Right hindlimb (tissue), 1 donor: ENCODE measurements around the gene MFNG.

Experiments
- DNase-seq: peaks from one replicate; pipeline ENCODE4 v3.0.0-alpha.2; 2018

The MFNG gene

GRCh38 chr22:37492428-37493344 lies 6.5 kb upstream of the MFNG start:
- no peak for DNase-seq

DNA sequence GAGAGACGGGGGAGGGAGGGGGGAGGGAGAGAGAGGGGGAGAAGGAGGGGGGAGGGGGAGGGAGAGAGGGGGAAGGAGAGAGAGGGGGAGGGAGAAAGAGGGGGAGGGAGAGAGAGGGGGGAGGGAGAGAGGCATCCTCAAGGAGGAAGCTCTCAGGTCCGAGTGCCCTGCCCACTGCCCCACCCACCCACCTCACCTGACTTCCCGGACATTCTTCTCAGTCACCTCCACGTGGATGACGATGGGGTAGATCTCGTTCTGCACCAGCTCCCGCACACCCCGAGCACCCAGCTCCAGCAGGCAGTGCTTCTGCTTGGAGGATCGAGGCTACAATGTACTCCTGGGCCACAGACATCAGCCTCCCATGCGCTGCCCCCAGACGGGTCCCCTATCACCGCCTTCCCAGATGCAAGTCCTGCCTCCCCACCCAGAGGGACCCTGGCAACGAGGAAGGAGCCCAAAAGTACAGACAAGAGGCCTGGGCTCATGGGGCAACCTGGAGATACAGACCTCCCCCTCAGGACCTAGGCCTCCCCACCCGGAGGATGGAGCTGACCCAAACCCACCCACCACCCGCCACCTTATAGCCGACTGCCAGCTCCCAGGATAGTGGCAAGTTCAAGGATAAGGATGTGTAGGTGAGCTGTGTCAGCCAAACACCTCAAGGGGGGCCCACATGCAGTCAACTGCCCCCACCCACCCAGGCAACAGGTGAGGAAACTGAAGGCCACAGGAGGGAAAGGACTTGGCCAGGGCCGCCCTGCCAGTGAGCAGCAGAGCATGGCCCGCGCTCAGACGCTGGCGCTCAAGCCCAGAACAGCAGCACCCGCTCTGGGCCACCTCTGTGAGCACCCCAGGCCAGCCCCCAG lies 5.6 kb upstream of the MFNG start:
- no peak for DNase-seq

GRCh38 chr22:37491106-37491505 lies 4.9 kb upstream of the MFNG start:
- no peak for DNase-seq

DNA sequence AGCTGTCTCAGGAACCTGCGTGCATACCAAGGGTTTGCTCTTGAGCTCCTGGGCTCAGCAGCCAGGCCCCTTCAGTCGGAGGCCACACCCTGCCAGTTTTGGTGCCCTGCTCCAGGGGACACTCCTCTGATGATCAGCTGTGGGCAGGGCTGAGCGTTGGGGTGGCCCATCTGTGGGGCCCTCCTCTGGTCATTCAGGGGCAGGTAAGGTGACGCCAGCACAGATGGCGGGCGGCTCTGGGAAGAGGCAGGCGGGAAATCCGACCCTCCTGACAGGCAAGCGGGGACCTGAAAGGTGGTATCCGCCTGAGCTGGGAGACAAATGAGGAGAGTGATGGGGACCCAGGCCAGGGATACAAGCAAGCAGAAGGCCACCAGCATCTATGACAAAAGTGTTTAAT lies 3.8 kb upstream of the MFNG start:
- DNase-seq = no peak

DNA sequence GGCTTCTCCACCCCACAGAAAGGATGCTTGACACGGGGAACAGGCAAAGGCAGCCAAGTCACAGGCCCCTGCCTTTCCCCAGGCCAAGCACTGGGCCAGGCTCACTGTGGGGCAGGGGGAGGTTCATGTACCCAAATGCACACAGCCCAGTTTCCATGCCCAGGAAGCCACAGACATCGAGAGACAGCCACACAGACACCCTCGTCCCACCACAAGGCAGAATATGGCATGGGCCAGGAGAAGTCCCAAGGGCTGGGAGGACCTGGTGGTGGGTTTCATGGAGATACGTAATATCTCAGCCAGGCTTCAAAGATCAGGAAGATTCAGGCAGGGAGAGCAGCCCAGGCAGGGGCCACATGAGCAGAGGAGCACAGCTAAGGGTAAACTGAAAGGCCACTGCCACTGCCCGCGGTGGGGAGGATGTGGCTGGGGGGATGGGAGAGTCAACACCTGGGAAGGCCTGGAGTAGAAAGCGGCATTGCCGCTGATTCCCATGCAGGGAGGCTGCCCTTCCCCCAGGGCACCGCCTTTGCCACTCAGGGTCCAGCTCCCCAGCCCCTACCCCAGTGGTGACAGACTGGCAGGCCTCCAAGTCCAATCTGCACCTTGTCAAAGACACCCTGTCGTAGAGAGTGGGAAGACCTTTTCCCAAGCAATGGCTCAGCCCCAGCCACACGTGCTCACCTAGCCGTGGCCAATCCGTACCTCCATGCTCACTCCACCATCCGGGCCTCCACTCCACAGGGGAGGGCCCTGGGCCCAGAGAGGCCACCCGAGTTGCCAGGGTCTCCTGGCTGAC lies 2.4 kb upstream of the MFNG start:
- DNase-seq = no peak

DNA sequence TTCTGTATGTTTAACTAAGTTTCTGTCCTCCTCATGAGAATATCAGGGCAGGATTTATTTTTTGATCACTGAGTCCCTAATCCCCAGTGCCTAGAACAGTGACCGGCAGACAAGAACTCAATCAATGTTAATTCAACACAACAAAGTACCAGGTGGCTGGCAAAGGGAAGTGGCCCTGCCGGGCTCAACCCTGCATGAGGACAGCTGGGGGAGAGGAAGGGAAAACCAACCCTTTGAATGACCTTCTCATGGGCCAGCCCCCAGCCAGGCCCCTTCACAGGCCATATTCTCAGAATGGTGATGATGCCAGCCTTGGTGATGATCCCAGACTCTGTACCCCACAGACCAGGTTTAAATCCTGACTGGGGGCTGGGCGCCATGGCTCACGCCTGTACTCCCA lies 1.4 kb upstream of the MFNG start:
- no peak for DNase-seq

DNA sequence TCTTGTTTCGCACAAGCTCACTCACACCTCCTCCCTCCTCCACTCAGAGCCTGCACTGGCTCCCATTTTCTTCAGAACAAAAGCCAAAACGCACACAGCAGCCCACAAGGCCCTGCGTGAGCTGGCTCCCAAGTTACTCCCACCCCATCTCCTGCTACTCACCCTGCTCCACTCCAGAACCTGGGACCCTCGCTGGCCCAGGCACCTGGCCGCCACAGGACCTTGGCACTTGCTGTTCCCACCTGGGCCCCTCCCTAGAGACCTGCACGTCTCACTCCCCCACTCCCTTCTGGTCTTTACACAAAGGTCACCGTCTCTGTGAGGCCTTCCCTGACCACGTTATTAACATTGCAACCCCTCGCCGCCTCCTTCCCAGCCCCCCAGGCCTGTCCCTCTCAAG lies 945 bp upstream of the MFNG start:
- DNase-seq = no peak

GRCh38 chr22:37485395-37486223 lies 575 bp downstream of the MFNG start:
- no peak for DNase-seq

DNA sequence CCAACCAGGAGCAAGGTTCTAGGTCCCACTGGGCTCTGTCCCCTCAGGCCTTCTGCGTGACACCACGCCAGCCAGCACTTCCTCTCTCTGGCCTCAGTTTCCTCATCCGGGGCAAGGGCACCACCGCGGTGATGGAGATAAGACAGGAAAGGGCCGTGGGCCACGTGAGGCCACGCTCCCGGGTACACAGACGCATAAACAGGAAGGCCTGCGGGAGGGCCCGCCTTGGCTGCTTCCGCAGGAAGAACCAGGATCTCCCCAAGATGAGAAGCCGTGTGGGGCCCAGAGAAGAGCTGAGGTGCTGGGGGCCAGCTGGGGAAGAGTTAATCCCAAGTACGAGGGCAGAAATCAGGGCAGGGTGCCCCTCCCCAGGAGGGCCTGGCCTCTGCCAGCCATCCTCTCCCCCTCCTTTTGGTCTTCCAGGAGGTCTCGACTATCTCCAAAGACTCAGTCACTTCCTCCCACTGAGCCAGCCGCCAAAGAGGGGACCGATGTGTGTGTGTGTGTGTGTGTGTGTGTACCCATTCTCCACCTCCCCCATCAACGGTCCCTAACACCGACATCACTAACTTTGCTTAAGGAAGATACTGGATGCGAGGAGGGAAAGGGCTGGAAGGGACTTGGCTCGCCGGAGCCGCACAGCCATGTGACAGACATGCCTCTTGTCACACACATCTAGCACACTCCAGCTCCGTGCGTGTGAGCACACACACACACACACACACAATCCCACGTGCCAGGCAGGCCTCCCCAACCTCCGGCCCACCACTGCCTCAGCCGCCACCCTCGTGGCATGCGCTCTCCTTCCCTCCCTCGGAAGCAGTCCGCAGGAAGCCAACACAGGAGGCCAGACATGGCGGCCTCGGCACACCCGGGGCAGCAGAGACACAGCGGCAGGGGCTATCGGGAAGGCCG lies 1.4 kb downstream of the MFNG start:
- no peak for DNase-seq

DNA sequence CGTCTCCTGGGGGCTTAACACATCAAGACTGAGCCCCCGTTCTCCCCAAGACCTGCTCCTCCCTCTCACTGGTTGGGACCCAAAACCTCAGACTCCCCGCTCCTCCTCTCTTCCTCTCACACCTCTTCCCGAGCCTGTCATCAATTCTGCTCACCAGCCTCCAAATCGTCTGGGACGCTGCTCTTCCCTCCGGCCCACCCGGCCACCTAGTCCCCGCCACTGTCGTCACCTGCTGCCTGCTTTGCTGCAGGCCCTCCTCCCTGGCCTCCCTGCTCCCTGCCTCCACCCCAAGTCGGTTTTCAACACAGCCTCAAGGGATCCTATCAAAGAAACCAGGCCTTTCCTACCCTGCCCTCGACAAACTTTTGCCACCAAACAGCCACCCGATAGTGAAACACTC lies 3.1 kb downstream of the MFNG start:
- no peak for DNase-seq

DNA sequence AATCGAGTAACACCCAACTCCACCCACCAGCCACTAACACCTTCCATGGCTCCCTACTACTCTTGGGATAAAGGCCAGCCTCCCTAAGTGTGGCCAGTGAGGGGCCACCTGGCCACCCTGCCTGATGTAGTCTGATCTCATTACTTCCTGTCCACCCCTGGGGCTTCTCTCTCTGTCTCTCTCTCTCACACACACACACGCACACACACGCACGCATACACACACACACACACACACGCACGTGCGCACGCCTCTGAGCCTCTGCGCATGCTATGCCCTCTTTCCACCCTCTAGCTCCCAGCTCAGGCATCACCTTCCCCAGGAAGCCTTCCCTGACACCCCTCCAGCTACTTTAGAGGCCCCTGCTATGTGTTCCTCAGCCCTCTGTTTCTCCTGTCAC lies 3.9 kb downstream of the MFNG start:
- no peak for DNase-seq

DNA sequence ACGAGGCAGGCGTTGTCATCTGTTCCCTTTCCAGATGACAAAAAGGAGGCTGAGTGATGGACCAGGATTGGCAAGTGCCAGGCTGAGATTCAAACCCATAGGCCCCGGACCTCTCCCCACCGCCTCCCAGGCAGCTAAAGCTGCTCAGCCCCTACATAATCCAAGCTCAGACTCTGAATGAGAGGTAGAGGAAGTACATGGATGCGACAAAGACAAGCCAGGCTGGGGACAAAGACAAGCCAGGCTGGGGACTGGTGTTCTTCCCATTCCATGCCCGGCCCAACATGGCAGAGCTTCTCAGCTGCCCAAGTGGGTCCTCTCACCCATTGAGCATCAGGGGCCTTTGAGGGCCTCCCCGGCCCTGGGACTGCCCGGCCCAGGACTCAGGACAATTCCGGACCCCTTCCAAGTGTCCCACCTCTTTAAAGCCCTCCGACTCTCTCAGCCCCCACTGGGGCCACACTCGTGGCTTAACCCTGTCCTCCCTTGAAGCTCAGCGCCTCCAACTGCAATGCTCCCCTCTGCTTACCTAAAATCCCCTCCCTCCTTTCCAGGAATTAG lies 4.8 kb downstream of the MFNG start:
- no peak for DNase-seq

GRCh38 chr22:37480387-37481346 lies 5.5 kb downstream of the MFNG start:
- DNase-seq = no peak

DNA sequence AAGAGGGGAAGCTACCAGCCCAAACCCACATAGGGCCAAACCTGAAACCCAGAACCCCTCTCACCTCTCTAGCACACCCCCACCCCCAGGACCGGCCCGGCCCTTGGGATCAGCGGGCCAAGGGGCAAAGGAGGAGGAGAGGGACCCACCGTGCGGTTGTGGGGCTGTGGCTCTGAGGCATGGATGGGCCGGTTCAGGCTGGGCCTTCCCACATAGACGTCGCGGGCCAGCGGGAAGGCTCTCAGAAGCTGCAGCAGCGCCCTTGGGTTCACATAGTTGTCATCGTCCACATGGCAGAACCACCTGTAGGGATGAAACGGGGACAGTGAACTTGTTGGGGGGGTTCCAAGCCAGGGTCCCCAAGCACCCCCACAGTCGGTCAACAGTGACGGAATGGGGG lies 7.0 kb downstream of the MFNG start:
- DNase-seq = no peak

GRCh38 chr22:37476389-37477329 lies 9.5 kb downstream of the MFNG start:
- no peak for DNase-seq

- peak; percentile 4 for DNase-seq
These were observed 11.6 kb downstream of the MFNG start for GRCh38 chr22:37474447-37475090.

DNA sequence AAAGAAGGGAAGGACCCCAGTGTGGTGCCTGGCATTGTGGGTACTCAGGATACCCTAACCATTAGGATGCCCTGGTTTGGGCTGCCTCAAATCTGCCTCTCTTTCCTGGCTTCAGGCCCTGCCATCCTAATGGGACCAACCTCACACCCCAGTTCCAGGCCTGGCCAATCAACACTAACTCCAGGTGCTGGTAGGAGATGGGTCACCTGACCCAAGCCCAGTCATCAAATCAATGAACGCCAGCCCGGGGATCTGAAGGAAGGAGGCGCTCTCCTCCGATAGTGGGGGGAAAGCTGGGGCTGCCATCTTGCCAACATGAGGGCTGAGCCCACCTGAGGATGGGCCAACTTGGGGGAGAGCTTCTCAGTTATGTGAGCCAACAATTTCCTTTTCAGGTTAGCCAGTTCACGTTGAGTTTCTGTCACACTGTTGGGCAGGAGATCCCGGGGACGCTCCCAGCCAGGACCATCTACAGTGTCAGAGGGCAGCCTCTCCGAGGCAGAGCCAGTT lies 12.7 kb downstream of the MFNG start:
- no peak for DNase-seq
